SK-N-SH treated with all-trans-retinoic acid at 6 μM for 48 hours (cell line): ENCODE measurements around the gene PTTG1.

Experiments used
- ATAC-seq: fragments of 200-7000 bp; cut with Tn5 transposase; 3 replicates; pipeline ENCODE4 v1.9.1; 2020; ENCODE audit warnings: mild to moderate bottlenecking, moderate library complexity
- ARNTL ChIP-seq: fragments of 450-650 bp; formaldehyde crosslinking; IDR thresholded peaks from 2 replicates; pipeline ENCODE4 v1.5.0; 2020; ENCODE audit warnings: low read depth, mild to moderate bottlenecking, moderate library complexity, borderline replicate concordance
- CSRNP3 ChIP-seq: fragments of 250-450 bp; sonication (Bioruptor Pico); IDR thresholded peaks from 2 replicates; pipeline ENCODE4 v1.5.1; 2021; ENCODE audit warnings: mild to moderate bottlenecking, moderate library complexity
- ISL1 ChIP-seq: fragments of 250-450 bp; sonication (Bioruptor Pico); IDR thresholded peaks from 2 replicates; pipeline ENCODE4 v2.1.2; 2022; ENCODE audit warnings: mild to moderate bottlenecking, moderate library complexity
- OSR1 ChIP-seq: fragments of 250-450 bp; sonication (Bioruptor Pico); IDR thresholded peaks from 2 replicates; pipeline ENCODE4 v1.8.0; 2022; ENCODE audit warnings: moderate library complexity, mild to moderate bottlenecking, inconsistent platforms
- POU6F1 ChIP-seq: fragments of 250-450 bp; sonication (Bioruptor Pico); IDR thresholded peaks from 2 replicates; pipeline ENCODE4 v1.8.0; 2021; ENCODE audit warnings: low read depth, mild to moderate bottlenecking, moderate library complexity, borderline replicate concordance
- PPARA ChIP-seq: fragments of 250-450 bp; sonication (Bioruptor Pico); IDR thresholded peaks from 2 replicates; pipeline ENCODE4 v1.5.0; 2020; ENCODE audit warnings: mild to moderate bottlenecking, borderline replicate concordance
- RARB ChIP-seq: fragments of 250-450 bp; sonication (Bioruptor Pico); IDR thresholded peaks from 2 replicates; pipeline ENCODE4 v1.8.0; 2021; ENCODE audit warnings: mild to moderate bottlenecking, moderate library complexity
- TOX ChIP-seq: fragments of 250-450 bp; sonication (Bioruptor Pico); IDR thresholded peaks from 2 replicates; pipeline ENCODE4 v1.8.0; 2021; ENCODE audit warnings: mild to moderate bottlenecking, moderate library complexity, borderline replicate concordance
- TSHZ2 ChIP-seq: fragments of 250-450 bp; sonication (Bioruptor Pico); IDR thresholded peaks from 2 replicates; pipeline ENCODE4 v1.5.0; 2020; ENCODE audit warnings: mild to moderate bottlenecking, moderate library complexity
- ZC3H10 ChIP-seq: fragments of 250-450 bp; sonication (Bioruptor Pico); IDR thresholded peaks from 2 replicates; pipeline ENCODE4 v1.5.1; 2021; ENCODE audit warnings: mild to moderate bottlenecking, moderate library complexity
- ZFP3 ChIP-seq: fragments of 250-450 bp; sonication (Bioruptor Pico); IDR thresholded peaks from 2 replicates; pipeline ENCODE4 v1.5.0; 2020; ENCODE audit warnings: mild to moderate bottlenecking, moderate library complexity
- ZFP30 ChIP-seq: fragments of 450-650 bp; formaldehyde crosslinking; IDR thresholded peaks from 2 replicates; pipeline ENCODE4 v1.5.0; 2022; ENCODE audit warnings: mild to moderate bottlenecking, moderate library complexity
- ZNF565 ChIP-seq: fragments of 450-650 bp; formaldehyde crosslinking; conservative IDR thresholded peaks from 2 replicates; pipeline ENCODE4 v1.5.0; 2020; ENCODE audit warnings: low read depth, mild to moderate bottlenecking, moderate library complexity
- ZNF70 ChIP-seq: fragments of 450-650 bp; formaldehyde crosslinking; IDR thresholded peaks from 2 replicates; pipeline ENCODE4 v1.5.0; 2020; ENCODE audit warnings: mild to moderate bottlenecking, moderate library complexity
- ZNF8 ChIP-seq: fragments of 450-650 bp; formaldehyde crosslinking; IDR thresholded peaks from 2 replicates; pipeline ENCODE4 v1.5.0; 2020; ENCODE audit warnings: mild to moderate bottlenecking, moderate library complexity
- TF ChIP-seq, protein P1 (sequence below): fragments of 250-450 bp; sonication (Bioruptor Pico); IDR thresholded peaks from 2 replicates; pipeline ENCODE4 v1.8.0; 2020; ENCODE audit warnings: mild to moderate bottlenecking, moderate library complexity, borderline replicate concordance

The PTTG1 gene

GRCh38 chr5:160457252-160457651, 35.6 kb downstream of the PTTG1 start:
- ATAC-seq, result no peak
- TF ChIP-seq ZNF70 (CRISPR knock-in tag) (no peak), ISL1 (CRISPR knock-in tag) (no peak), ZFP30 (CRISPR knock-in tag) (no peak), ZNF8 (no peak), TOX (no peak), ZNF565 (CRISPR knock-in tag) (no peak), ZC3H10 (CRISPR knock-in tag) (no peak), OSR1 (CRISPR knock-in tag) (no peak)
- TF ChIP-seq, protein P1, sequence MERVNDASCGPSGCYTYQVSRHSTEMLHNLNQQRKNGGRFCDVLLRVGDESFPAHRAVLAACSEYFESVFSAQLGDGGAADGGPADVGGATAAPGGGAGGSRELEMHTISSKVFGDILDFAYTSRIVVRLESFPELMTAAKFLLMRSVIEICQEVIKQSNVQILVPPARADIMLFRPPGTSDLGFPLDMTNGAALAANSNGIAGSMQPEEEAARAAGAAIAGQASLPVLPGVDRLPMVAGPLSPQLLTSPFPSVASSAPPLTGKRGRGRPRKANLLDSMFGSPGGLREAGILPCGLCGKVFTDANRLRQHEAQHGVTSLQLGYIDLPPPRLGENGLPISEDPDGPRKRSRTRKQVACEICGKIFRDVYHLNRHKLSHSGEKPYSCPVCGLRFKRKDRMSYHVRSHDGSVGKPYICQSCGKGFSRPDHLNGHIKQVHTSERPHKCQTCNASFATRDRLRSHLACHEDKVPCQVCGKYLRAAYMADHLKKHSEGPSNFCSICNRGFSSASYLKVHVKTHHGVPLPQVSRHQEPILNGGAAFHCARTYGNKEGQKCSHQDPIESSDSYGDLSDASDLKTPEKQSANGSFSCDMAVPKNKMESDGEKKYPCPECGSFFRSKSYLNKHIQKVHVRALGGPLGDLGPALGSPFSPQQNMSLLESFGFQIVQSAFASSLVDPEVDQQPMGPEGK, result no peak

GRCh38 chr5:160458806-160459800, 37.4 kb downstream of the PTTG1 start:
- TF ChIP-seq ZFP30 (CRISPR knock-in tag) (no peak), PPARA (no peak), TSHZ2 (no peak), RARB (CRISPR knock-in tag) (no peak), ZFP3 (CRISPR knock-in tag) (no peak), CSRNP3 (CRISPR knock-in tag) (no peak)
- no peak for ATAC-seq

GRCh38 chr5:160460377-160461049, 38.9 kb downstream of the PTTG1 start:
- TF ChIP-seq, protein P1, result no peak
- TF ChIP-seq ZC3H10 (CRISPR knock-in tag), result no peak
- TF ChIP-seq ARNTL, result no peak
- TF ChIP-seq CSRNP3 (CRISPR knock-in tag), result no peak
- no peak for TF ChIP-seq ZFP30 (CRISPR knock-in tag)
- no peak for TF ChIP-seq ZNF565 (CRISPR knock-in tag)
- no peak for TF ChIP-seq OSR1 (CRISPR knock-in tag)
- no peak for TF ChIP-seq ZFP3 (CRISPR knock-in tag)
- TF ChIP-seq POU6F1 (CRISPR knock-in tag), result no peak
- no peak for TF ChIP-seq TOX
- ATAC-seq, result peak; percentile 42
